Mucosa of descending colon (tissue), 3 donors: Measurements from ENCODE around the gene ZBTB46. TPM values are rescaled to one million over a fixed set of nuclear protein-coding genes. Genes with fewer than 3 reads are reported as not detected.

Source experiments
- ATAC-seq: fragments of 200-7000 bp; cut with Tn5 transposase; one replicate; pipeline ENCODE4 v1.9.1; 2020; ENCODE audit warnings: mild to moderate bottlenecking, moderate library complexity
- DNase-seq, 3 donors: peaks; one replicate each; pipeline ENCODE4 v3.0.0-alpha.2; 2020
- H3K36me3 ChIP-seq: fragments of 200-600 bp; one replicate; pipeline ENCODE4 v1.8.0; 2021; ENCODE audit warnings: low read depth, mild to moderate bottlenecking
- H3K4me1 ChIP-seq: fragments of 200-600 bp; one replicate; pipeline ENCODE4 v1.8.0; 2021; ENCODE audit warnings: low read depth, mild to moderate bottlenecking
- H3K4me3 ChIP-seq: fragments of 200-600 bp; one replicate; pipeline ENCODE4 v1.8.0; 2021; ENCODE audit warnings: mild to moderate bottlenecking
- H3K9me3 ChIP-seq: fragments of 200-600 bp; one replicate; pipeline ENCODE4 v1.8.0; 2021; ENCODE audit warnings: mild to moderate bottlenecking
- CTCF ChIP-seq: fragments of 200-600 bp; IDR thresholded peaks from one replicate; pipeline ENCODE4 v1.8.0; 2022; ENCODE audit warnings: antibody characterized with exemption, mild to moderate bottlenecking
- intact Hi-C, 2 donors: fragments of 100-400 bp; cut with DNase I in 1 of 2; cut with micrococcal nuclease in 1 of 2; formaldehyde crosslinking; loops; one replicate each; pipeline versions ENCODE4 v1.11.0 to v1.11.1; 2022; cut with DNase I, micrococcal nuclease
- total RNA-seq, 3 donors: library from RNA; stranded (reverse); fragmentation: NEBNext Ultra II Directional in 2 of 3; extraction: Animal tissue kit (Norgen Biotek cat#: 25700) in 2 of 3; gene quantifications; one replicate each; pipeline versions ENCODE4 v1.2.1 to v1.2.4, GENCODE V29; 2021 to 2023
- donor health status: DM: no; HTN: no; CAD: no; lungs with moderate emphysema.
- donor health status: DM: no; HTN: no; CAD: no.
- donor health status: DM: no; HTN: yes; CAD: no.

The ZBTB46 gene
- total RNA-seq, 3 donors from 2014 or later = 3.1 to 5.7 (median 3.3) TPM

GRCh38 chr20:63734946-63735858, 95.9 kb downstream of the ZBTB46 start:
- no peak for TF ChIP-seq CTCF
- Histone ChIP-seq H3K9me3 (no peaks in the 10 kb centered on the region), H3K36me3 (no peaks in the 10 kb centered on the region), H3K4me3 (no peak overlapping the region), H3K4me1 (peaks cover 36% of the 10 kb centered on the region)
- DNase-seq = peak in 1 of 3 donors; percentile 61
- ATAC-seq = no peak
- intact Hi-C loops = no loop called here

- Histone ChIP-seq H3K4me3 (no peak overlapping the region), H3K9me3 (no peaks in the 10 kb centered on the region), H3K36me3 (no peaks in the 10 kb centered on the region), H3K4me1 (peaks cover 36% of the 10 kb centered on the region)
- intact Hi-C loops = no loop called here
- ATAC-seq = no peak
- TF ChIP-seq CTCF = no peak
- DNase-seq = peak in 2 of 3 donors; percentile 25 to 49
Measured at GRCh38 chr20:63734111-63734945, 96.7 kb downstream of the ZBTB46 start.

- no peaks in the 10 kb centered on the region for H3K36me3 ChIP-seq
- DNase-seq (peak in 2 of 3 donors; percentile 26 to 47), ATAC-seq (no peak)
- H3K9me3 ChIP-seq = no peaks in the 10 kb centered on the region
- no peak for TF ChIP-seq CTCF
- no peak overlapping the region for H3K4me3 ChIP-seq
- peaks cover 32% of the 10 kb centered on the region for H3K4me1 ChIP-seq
- intact Hi-C loops = no loop called here
Measured at GRCh38 chr20:63733579-63734081, 97.4 kb downstream of the ZBTB46 start.

- Histone ChIP-seq H3K9me3 (no peaks in the 10 kb centered on the region), H3K4me1 (peaks cover 29% of the 10 kb centered on the region), H3K4me3 (no peak overlapping the region), H3K36me3 (no peaks in the 10 kb centered on the region)
- no peak for TF ChIP-seq CTCF
- intact Hi-C loops = no loop called here
- DNase-seq = peak in 1 of 3 donors; percentile 48
- no peak for ATAC-seq
Measured at GRCh38 chr20:63733117-63733516, 97.9 kb downstream of the ZBTB46 start.
